HG03378 (cell line): ENCODE measurements around the gene BRICD5.
"Not testable (repeated sequence)": the region's sequence is repeated elsewhere in the genome, so short reads cannot be mapped to it uniquely, and the experiment has no call there.

Experiments used
- ATAC-seq: cut with Tn5 transposase; IDR thresholded peaks from one replicate; pipeline ENCODE4 v1.9.1; 2021; ENCODE audit warnings: mild to moderate bottlenecking, moderate library complexity; ENCODE audit not compliant: unreplicated experiment

The BRICD5 gene

DNA sequence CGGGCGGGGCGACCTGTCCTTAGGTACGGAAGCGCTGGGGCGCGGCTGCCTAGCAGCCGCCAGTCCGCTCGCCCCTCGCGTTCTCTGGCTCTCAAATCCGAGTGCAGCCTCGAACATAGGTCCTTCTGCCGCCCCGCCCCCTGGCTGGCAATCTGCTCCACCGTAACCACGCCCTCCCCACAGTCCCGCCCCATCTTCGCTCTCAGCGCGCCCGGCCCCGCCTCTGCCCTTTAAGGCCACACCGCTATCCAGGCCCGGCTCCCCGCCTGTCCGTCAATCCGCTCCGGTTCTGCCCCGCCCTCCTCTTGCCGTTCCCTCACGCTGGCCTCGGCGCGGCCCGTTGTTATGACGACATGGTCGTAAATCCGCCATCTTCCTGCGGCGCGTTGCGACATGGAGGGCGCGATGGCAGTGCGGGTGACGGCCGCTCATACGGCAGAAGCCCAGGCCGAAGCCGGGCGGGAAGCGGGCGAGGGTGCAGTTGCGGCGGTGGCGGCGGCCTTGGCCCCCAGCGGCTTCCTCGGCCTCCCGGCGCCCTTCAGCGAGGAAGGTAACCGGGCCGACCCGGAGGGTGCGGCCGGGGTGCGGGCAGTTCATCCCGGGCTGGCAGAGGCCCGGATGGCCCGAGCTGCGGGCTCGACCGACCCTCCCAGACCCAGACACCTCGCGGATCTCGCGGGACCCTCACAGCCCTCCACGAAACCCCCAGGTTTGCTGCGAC lies 12.7 kb upstream of the BRICD5 start, which contains the start of gene E4F1:
Gene E4F1 (plus strand): TSS at position 371 of the 721 bp plus-strand sequence. CDS start 23 bp downstream, at position 394.
- peak; percentile 81 for ATAC-seq

DNA sequence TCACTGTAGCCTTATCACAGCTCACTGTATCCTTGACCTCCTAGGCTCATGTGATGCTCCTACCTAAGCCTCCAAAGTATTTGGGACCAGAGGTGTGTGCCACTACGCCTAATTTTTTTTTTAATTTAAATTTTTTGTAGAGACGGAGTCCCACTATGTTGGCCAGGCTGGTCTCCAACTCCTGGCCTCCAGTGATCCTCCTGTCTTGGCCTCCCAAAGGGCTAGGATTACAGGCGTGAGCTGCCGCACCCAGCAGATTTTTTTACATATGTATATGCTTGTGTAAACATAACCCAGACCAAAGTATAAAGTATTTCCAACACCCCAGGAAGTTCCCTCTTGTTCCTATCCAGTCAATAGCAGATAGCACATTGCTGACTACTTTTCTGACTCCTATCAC lies 5.7 kb upstream of the BRICD5 start:
- no peak for ATAC-seq

DNA sequence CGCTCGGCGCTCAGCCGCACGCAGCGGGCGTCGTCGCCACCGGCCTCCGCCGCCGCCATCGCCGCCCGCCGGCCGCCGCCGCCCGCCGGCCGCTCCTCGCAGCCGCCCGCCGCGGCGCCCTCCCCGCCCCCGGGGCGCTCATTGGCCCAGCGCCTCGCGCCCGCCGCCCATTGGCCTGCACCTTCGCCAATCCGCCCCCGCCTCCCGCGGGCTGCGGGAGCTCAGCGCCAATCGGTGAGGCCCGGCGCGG lies 4.0 kb upstream of the BRICD5 start, which contains the start of gene PGP:
Gene PGP (minus strand): TSS at position 122 of the 250 bp plus-strand sequence. CDS start 63 bp downstream, at position 59.
- no peak for ATAC-seq

DNA sequence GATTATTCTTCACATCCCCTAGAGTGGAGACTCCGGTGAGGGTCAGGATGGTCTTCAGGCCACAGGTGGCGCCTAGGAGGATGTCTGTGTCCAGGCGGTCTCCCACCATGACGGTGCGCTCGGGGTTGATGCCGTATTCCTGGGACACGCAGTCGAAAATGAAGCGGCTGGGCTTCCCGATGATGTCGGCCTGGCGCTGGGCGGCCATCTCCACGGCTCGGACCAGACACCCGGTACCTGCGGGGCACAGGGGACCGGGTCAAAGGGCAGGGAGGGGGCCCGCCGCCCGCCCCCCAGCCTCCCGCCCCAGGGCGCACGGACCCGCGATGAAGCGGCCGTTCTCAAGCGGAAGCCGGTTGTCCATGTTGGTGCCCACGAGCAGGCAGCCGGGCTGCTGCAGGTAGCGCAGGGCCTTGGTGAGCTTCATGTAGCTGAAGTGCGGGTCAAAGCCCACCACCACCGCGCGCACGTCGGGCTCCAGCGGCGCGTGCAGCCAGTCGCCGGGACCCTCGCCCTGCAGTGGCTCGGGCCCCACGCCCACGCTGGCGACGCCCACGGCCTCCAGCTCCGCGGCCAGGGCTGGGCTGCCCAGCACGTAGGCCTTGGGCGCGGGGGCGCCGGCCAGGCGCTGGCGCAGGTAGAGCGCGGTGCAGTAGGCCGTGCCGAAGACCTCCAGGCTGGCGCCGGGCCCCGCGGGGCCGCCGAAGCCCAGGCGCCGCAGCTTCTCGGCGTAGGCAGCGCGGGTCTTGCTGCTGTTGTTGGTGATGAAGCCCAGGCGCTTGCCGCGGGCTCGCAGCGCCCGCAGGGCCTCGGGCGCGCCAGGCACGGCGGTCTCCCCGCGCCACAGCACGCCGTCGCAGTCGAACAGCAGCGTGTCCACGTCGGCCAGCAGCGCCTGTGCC lies 3.4 kb upstream of the BRICD5 start:
- ATAC-seq: peak; percentile 7

DNA sequence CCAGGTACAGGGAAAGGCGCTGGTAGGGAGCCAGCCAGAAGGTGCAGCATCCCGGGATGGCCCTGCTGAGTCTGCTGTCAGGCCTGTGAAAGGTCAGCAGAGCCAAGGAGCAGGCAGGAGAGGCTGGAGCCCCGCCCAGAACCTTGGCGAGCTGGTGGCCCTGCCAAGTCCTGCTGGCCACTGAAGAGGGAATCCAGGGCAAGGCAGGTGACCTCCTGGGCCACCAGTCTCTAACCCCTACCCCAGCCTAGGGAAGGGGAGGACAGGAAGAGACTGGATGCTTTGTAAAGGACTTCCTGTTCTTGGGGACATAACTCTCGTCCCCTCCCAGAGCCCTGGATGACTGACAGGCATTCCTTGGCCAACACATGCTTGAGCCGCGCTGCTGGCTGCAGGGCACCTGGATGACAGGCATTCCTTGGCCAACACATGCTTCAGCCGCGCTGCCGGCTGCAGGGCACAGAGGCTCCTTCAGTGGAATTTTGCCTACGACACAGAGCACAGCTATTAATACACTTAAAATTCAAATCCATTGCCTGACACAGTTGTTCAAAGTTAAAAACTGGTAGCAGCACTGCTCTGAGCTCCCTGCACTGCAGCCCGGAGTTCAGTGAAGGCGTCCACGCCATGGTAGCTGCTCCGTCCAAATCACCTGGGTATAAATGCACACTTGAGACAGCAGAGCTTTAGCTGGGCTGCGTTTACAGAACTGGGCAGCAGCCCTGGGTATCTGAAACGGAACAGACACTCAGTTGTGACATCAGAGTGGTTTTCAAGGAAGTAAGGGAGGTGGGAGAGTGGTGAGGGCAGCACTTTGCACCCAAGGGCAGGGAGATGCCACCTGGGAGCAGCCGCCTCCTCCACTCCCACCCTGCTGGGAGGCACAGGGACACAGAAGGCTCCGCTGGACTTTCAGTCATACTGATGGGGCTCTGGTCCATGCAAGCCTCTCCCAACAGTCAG lies 2.0 kb upstream of the BRICD5 start:
- no peak for ATAC-seq

DNA sequence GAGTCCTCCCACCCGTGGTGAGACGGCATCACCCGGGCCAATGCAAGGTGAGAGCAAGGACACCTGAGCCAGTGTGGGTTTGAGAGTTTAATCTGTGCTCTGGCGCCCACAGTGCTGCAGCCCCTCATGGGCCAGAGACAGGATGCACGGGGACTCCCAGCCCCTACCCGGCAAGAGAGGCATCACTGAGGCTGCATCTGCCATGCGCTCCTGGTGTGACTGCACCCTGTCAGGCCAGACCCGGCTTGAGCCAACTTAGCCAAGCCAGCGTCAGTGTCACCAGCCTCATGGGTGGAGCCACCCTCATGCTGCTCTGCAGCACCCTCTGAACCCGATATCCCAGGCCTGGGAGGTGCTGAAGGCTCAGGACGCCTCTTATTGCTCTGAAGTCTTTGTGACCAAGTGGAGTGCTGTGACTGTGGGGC lies 1.3 kb upstream of the BRICD5 start:
- no peak for ATAC-seq

DNA sequence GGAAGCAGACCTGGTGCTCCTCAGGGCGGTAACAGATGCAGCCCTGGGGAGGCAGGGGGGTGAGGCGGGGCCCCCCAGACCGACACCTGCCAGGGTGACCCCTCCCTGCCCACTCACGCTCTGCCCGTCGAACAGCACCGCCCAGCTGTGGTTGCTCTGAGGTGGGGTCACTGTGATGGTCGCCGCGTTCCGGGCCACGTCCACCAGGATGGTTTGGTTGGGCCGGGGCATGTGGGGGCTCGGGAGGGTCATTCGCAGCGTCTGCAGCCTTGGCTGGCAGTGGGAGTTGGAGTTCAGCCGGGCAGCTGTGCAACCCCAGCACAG lies 692 bp downstream of the BRICD5 start:
- no peak for ATAC-seq

DNA sequence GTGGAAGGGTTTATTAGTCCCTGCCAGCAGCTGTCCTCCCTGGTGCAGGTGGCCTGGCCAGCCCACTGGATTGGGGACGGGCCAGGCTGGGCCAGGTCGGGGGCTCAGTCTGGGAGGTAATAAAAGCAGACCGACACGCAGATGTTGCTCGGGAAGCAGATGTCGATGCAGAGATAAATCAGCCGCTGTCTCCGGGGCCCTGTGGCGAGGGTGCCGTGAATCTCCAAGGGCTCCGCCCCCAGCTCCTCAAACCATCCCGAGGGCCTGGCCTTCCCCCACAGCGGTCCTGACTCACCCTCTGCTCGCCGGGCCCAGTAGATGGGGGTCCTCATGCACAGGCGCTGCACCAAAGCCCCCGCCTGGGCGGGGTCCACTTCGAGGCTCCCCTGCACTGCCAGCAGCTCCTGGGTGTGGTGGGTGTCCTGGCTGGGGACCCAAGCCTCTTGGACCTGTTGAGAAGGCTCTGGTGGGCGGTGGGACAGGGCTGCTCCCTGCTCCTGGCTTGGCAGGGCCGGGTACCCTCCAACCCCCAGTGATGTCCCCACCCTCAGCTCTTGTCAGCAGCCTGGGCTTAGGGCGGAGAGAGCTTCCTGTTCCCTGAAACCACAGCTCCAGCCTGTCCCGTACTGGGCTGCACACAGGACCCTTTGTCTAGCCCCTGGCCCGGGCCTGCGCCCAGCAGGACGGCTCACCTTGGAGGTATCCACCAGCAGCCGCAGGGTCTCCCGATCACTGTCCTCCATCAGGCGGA lies 1.2 kb downstream of the BRICD5 start:
- ATAC-seq: no peak

DNA sequence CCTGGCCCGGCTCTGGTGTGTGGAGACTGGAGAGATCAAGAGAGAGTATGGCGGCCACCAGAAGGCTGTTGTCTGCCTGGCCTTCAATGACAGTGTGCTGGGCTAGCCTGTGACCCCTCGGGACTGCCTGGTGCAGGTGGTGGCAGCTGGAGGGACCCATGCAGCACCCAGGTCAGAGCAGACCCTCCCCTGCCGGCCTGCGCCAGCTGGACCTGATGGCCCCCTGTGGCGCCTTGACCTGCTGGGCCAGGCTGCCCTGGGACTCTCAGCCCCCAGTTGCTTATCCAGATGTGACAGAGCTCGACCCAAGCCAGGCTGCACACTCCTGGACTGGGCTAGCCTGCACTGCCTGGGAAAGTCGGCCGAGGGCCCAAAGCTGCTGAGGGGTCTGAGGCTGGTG lies 1.9 kb downstream of the BRICD5 start:
- ATAC-seq: no peak

DNA sequence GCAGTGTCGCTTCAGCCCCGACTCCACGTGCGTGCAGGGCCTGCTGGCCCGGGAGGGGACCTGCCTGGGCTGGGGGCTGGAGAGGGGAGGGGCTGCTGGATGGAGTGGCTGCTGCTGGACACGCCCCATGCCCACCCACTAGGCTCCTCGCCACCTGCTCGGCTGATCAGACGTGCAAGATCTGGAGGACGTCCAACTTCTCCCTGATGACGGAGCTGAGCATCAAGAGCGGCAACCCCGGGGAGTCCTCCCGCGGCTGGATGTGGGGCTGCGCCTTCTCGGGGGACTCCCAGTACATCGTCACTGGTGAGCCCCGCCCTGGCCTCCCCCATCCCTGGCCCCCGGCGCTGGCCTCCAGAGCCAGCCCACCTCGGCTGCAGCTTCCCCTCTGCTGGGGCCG lies 2.4 kb downstream of the BRICD5 start:
- ATAC-seq: no peak

DNA sequence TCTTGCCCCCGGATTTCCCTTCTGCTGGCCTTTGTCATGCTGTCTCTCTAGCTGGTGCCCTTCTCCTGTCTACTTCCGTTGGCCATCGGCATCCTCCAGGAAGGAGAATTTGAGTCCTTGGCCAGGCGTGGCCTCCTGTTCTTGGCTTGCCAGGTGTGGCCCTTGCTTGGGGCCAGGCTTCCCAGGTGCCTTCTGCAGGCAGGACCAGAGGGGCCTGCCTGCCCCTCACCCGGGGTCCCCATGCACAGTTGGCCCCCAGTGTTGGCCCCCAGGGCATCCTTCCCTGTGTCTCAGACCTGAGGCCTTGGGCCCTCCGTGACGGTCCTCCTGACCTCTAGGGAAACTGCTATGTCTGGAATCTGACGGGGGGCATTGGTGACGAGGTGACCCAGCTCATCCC lies 2.8 kb downstream of the BRICD5 start:
- no peak for ATAC-seq

DNA sequence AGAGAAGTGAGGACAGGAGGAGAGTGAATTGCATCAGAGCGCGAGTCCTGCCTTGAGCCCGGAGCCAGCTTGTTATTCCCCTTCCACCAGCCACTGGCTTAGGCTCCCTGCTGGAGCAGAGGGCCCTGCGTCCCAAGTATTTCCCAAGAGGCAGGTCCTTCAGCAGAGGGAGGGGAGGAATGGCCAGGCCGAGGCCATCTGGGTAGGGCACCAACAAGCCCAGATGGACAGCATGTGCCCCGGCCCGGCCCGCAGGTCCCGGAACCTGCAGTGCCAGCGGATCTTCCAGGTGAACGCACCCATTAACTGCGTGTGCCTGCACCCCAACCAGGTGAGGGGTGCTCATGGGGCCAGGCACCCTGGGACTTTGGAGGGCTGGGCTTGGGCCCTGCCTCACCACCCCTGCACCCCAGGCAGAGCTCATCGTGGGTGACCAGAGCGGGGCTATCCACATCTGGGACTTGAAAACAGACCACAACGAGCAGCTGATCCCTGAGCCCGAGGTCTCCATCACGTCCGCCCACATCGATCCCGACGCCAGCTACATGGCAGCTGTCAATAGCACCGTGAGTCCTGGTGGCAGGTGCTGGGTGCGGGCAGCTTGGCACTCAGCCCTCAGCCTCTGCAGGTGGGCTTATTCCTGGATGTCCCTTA lies 3.8 kb downstream of the BRICD5 start:
- no peak for ATAC-seq

DNA sequence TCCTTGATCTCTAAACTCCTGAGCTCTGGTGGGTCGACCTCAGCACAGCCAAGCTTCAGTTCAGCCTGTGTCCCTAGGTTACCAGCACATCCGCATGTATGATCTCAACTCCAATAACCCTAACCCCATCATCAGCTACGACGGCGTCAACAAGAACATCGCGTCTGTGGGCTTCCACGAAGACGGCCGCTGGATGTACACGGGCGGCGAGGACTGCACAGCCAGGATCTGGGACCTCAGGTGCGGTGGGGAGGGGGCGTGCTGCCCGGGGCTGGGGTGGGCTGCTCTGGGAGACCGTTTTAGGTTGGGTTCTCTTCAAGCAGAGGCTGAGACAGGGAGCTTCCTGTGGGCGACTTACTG lies 4.3 kb downstream of the BRICD5 start:
- no peak for ATAC-seq

DNA sequence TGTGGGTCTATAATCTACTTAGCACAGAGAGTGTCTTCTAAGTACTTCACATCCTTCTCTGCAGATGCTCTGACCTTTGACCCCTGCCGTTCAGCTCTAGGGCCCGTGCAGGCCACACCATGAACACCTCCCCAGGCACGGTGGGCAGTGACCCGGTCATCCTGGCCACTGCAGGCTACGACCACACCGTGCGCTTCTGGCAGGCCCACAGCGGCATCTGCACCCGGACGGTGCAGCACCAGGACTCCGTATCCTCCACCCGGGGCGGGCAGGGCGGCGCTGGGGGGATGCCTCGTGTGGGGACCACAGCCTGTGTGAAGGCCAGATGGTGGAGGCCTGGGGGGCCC lies 4.7 kb downstream of the BRICD5 start:
- ATAC-seq: peak; percentile 25

DNA sequence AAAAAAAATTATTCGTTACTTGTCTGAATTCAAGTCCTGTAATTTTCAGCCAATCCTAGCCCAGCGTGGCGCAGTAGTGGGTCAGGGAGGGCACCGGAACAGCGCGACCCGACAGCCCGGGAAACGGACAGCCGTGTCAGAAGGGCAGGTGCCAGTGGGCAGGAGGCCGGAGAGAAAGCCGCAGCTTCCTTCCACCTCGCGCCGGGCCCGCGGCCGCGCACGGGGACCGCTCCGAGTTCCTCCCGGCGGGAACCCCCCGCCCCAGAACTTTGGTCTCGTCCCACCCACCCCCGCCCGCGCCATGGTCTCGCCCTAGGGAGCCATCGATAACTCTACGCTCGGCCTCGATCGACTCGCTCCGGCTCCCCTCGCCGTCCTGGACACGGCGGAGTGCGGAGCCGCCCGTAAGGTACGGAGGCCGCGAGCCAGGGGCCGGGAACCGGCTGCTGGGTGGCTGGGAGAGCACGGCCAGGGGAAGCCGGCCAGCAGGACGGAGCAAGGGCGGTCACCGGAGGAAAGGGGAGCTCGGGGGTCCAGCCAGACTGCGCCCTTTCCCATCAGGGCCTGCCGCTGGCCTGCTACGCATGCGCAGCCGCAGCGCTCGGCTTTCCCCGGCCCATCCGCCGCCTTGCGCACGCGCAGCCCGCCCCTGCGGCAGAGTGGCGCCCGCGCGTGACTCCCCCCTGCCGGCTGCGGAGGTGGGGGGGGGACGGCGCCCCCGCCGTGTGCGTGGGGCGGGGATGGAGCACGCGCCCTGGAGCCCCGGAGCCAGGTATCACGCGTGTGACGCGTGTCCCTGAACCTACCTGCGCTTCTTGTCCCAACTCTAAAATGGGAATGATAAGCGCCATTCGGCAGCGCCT lies 5.3 kb downstream of the BRICD5 start, which contains the start of gene MLST8:
Gene MLST8 (plus strand): TSS at position 351 of the 863 bp plus-strand sequence. CDS start 632 bp downstream, outside the sequence.
- peak; percentile 57 for ATAC-seq

DNA sequence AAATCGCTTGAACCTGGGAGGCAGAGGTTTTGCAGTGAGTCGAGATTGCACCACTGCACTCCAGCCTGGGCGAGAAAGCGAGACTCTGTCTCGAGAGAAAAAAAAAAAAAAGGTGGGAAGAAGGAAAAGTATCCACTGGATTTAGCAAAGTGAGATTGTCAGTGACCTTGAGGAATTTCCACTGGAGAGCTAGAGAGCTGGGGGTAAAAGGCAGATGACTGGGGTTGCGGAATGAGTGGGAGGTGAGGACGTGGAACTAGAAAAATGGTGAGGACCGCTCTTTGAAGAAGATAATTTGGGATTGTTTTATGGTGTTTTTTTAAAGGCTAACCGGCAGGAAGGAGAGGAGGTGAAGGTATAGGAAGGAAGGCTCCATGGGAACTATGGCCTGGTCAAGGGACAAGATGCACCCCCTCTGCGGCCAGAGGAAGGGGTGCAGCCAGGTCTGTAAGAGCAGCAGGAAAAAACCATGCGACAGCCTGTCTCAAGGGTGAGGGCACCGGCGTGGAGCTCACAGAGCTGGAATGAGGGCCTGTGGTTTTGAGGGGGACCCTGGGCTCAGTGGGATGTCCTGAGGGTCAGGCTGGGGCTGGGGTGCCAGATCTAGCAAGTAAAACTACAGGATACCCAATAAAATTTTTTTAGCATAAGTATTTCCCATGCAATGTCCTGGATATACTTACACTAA lies 6.1 kb downstream of the BRICD5 start:
- ATAC-seq: no peak

DNA sequence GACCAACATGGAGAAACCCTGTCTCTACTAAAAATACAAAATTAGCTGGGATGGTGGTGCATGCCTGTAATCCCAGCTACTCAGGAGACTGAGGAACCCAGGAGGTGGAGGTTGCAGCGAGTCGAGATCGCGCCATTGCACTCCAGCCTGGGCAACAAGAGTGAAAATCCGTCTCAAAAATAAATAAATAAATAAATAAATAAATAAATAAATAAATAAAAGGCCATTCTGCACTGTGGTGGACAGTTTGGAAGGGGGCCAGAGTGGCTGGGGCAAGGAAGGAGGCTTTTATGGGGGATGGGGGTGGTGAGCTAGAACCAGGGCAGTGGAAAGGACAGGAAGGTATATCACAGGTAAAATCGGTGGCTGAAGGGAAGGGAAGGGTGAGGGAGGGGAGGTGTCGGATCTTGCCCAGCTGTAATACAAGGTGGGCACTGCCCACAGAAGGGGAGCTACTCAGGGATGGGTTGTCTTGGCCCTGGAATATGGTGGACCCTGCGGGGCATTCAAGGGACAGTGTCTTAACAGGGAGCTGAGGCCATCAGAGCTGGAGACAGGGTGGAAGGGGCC lies 7.5 kb downstream of the BRICD5 start:
- ATAC-seq: not testable (repeated sequence)

DNA sequence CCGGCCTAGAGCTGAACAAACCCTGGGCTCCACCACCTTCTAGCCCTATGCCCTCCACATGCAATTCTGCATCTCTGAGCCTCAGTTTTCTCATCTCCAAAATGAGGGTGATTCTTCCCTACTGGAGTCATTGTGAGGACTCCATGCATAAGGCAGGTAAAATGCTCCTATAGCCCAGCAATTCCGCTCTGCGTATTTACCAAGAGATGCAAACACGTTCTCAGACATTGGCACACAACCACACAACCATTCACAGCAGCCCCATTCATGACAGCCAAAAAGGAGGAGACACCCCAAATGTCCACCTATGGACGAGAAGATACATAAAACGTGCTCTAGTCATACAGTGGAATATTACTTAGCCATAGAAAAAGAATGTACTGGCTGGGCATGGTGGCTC lies 10.3 kb downstream of the BRICD5 start:
- ATAC-seq: no peak
